ENCODE data around the gene SPRR2B. TPM values are rescaled to one million over a fixed set of nuclear protein-coding genes. Genes with fewer than 3 reads are reported as not detected.
"Not testable (repeated sequence)": the region's sequence is repeated elsewhere in the genome, so short reads cannot be mapped to it uniquely, and the experiment has no call there.

Gene SPRR2B
- total RNA-seq, result not detected

GRCh38 chr1:153071511-153071910 lies at the start of gene SPRR2B:
SPRR2B (minus strand) TSS chr1:153071611; CDS start chr1:153070839, 772 bp downstream.
- DNase-seq (ENCODE audit: low spot score), result no peak

GRCh38 chr1:153120945-153121344 lies 49.5 kb upstream of the SPRR2B start:
- no peak for DNase-seq (ENCODE audit: low spot score)

DNA sequence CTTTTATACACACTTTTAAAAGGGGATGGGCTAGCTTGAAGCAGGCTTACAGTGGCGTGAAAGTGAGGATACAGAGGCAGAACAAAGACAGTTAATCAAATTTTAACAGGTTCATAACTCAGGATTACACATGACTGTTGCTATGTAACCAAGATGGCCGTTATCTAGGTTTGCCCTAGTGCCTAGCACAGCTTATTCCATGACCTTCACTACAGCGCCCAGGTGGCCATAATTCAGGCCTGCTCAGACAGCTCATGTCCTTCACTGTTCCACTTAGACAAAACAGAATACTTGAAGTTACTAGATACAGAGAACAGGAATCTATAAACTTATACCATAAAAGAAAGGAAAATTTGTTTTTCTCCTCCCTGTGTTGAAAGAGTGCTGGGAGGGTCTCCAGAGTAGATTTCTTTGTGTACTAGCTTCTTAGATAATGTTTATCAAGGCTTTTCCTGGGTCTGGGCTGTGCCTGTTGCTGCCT lies 48.1 kb upstream of the SPRR2B start:
- DNase-seq (ENCODE audit: low spot score), result no peak

DNA sequence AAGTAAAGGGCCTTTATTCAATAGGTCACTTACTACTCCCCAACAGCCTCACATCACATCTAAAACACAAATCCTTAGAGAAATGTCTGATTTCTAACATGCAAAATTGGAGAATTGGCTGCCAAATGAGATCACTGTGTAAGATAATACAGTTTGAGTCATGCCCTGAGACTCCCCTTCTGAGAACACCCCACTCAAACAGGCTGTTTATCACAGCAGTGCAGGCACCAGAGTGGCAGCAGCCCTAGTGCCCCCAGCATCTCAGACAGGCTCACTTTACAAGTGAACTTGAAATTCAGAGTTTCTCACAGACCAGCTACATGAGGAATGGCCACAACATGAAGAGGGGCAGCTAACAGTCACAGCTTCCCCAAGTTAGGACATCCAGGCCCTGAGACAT lies 43.9 kb upstream of the SPRR2B start:
- DNase-seq (ENCODE audit: low spot score), result not testable (repeated sequence)

DNA sequence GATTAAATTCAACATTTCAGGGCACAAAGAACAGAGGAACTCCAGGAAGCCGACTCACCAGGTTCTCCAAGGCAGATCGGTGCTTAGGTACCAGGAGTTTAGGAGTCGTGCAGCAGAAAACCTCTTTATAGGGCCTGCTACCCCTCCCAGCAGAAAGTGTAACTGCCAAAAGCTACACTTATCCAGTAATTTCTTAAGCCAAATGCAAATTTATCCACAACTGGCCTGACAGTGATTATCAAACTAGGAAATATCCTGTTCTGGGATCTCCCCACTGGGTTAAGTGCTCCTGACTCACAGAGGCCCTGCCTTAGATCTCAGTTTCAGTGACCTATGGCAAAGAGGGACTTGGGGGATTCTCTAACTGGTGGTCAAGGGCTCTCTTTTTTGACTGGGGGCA lies 42.0 kb upstream of the SPRR2B start, which contains the start of gene SPRR2F:
TSS of gene SPRR2F (minus strand) at position 101 of the 400 bp plus-strand sequence. CDS start 783 bp downstream, outside the sequence.
- no peak for DNase-seq (ENCODE audit: low spot score)

- not testable (repeated sequence) for DNase-seq (ENCODE audit: low spot score)
Measured at GRCh38 chr1:153112454-153112853, 41.0 kb upstream of the SPRR2B start.

GRCh38 chr1:153100245-153100644 lies 28.8 kb upstream of the SPRR2B start:
- no peak for DNase-seq (ENCODE audit: low spot score)

GRCh38 chr1:153099461-153100045 lies 28.1 kb upstream of the SPRR2B start:
- no peak for DNase-seq (ENCODE audit: low spot score)

DNA sequence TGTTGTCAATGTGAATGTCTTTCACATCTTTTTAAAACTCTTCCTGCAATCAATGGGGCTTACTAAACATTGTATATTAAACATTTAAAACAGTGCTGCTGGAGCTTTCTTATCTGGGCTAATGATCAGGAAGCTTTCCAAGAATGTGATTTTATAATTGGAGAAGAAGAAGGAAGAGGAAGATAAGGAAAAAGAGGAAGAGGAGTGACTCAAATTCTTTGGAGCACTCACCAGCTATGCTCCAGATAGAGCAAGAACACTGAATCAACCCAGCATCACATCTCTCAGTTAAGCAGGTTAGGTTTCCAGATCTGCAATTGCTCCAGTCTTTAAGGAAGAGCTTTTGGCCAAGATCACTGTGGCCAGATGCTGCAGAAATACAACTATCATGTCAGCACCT lies 24.4 kb upstream of the SPRR2B start:
- DNase-seq (ENCODE audit: low spot score), result no peak

GRCh38 chr1:153094426-153094825 lies 23.0 kb upstream of the SPRR2B start, which contains the start of gene SPRR2E:
SPRR2E (minus strand) TSS chr1:153094526; CDS start chr1:153093751, 775 bp downstream.
- no peak for DNase-seq (ENCODE audit: low spot score)

DNA sequence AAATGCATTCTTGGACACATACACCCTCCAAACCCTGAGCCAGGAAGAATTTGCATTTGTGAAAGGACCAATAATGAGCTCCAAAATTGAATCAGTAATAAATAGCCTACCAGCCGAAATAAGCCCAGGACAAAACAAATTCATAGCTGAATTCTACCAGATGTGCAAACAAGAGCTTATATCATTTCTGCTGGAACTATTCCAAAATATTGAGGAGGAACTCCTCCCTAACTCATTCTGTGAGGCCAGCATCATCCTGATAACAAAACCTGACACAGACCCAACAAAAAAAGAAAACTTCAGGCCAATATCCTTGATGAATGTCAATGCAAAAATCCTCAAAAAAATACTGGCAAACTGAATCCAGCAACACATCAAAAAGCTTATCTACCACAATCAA lies 16.2 kb upstream of the SPRR2B start:
- DNase-seq (ENCODE audit: low spot score), result no peak

GRCh38 chr1:153081736-153082135 lies 10.3 kb upstream of the SPRR2B start:
- DNase-seq (ENCODE audit: low spot score), result no peak

- no peak for DNase-seq (ENCODE audit: low spot score)
Measured at GRCh38 chr1:153072806-153073726, 1.7 kb upstream of the SPRR2B start.

DNA sequence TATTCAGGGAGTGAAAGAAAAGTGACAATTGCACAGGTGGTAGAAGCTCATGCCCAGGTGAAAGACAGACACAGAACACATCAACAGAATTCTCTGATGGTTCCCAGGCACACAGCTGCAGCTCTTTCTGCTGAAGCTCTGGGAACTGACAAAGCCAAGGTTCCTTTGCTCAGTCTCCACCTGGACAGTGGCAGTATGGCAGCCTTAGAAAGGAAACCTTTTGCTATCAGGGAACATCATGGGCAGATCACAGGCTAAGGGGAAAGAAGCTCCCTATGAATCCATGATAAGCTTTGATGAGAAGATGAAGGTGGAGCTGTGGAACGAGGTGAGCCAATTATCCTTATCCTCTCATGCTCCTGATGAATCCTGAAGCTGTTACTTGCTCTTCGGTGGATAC lies 1.2 kb downstream of the SPRR2B start:
- DNase-seq (ENCODE audit: low spot score), result no peak

DNA sequence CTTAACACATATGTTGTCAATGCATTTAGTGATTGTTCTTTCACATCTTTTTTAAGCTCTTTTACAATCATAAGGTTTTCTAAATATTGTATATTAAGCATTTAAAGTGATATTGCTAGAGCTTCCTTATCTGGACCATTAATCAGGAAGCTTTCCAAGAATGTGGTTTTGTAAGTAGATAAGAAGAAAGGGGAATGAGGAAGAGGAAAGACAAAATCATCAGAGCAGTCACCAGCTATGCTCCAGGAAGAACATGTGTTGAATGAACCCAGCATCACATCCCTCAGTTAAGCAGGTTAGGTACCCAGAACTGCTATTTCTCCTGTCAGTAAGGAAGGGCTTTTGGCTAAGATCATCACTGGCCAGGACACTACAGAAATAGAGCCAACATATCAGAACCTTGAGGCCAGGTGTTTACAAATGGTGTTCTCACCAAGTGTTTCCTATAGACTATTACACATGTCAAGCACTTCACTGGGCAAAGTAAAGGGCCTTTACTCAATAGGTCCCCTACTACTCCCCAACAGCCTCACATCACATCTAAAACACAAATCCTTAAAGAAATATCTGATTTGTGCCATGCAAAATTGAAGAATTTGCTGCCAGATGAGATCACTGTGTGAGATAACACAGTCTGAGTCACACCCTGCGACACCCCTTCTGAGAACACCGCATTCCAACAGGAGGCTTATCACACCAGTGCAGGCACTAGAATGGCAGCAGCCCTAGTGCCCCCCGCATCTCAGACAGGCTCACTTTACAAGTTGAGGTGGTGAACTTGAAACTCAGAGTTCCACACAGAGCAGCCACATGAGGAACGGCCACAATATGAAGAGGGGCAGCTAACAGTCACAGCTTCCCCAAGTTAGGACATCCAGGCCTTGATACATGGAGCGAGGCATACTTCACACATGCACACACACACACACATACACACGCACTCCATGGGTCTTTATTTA lies 12.3 kb downstream of the SPRR2B start:
- no peak for DNase-seq (ENCODE audit: low spot score)

GRCh38 chr1:153058154-153058553 lies 13.3 kb downstream of the SPRR2B start:
- DNase-seq (ENCODE audit: low spot score), result no peak

DNA sequence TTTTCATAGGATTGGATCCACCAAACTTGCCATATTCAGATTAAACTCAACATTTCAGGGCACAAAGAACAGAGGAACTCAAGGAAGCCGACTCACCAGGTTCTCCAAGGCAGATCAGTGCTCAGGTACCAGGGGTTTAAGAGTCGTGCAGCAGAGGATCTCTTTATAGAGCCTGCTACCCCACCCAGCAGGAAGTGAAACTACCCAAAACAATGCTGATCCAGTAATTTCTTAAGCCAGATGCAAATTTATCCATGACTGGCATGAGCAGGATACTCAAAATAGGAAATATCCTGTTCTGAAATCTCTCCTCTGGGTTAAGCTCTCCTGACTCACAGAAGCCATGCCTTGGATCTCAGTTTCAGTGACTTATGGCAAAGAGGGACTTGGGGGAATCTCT lies 14.0 kb downstream of the SPRR2B start, which contains the start of gene SPRR2A:
TSS of gene SPRR2A (minus strand) at position 138 of the 400 bp plus-strand sequence. CDS start 777 bp downstream, outside the sequence.
- DNase-seq (ENCODE audit: low spot score), result no peak

DNA sequence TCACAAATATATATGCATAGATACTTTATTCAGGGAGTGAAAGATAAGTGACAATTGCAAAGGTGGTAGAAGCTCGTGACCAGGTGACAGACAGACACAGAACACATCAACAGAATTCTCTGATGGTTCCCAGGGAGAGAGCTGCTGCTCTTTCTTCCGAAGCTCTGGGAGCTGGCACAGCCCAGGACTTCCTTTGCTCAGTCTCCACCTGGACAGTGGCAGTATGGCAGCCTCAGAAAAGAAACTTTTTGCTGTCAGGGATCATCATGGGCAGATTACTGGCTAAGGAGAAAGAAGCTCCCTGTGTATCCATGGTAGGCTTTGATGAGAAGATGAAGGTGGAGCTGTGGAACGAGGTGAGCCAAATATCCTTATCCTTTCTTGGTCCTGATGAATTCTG lies 15.3 kb downstream of the SPRR2B start:
- not testable (repeated sequence) for DNase-seq (ENCODE audit: low spot score)

- DNase-seq (ENCODE audit: low spot score), result no peak
Measured at GRCh38 chr1:153049211-153049610, 22.2 kb downstream of the SPRR2B start.

GRCh38 chr1:153040950-153041631 lies 30.3 kb downstream of the SPRR2B start, which contains the start of gene SPRR2D:
SPRR2D (minus strand) TSS chr1:153041120; CDS start chr1:153040346, 774 bp downstream.
- DNase-seq (ENCODE audit: low spot score), result no peak

- DNase-seq (ENCODE audit: low spot score), result no peak
Measured at GRCh38 chr1:153035211-153035610, 36.2 kb downstream of the SPRR2B start.
